Large intestine (tissue), 3 donors: ENCODE results near the gene GAL3ST2. TPM values are rescaled to one million over a fixed set of nuclear protein-coding genes. Genes with fewer than 3 reads are reported as not detected.
"Not testable (repeated sequence)": the region's sequence is repeated elsewhere in the genome, so short reads cannot be mapped to it uniquely, and the experiment has no call there.

Experiments
- DNase-seq, 2 donors: peaks; one replicate each; pipeline versions ENCODE4 v3.0.0 to v3.0.0-alpha.2; 2013
- H3K27ac ChIP-seq: one replicate; pipeline ENCODE4 v1.5.1; 2013; ENCODE audit warnings: low read length
- H3K27me3 ChIP-seq: 2 replicates; pipeline ENCODE4 v1.6.1; 2013; ENCODE audit warnings: low read length; ENCODE audit not compliant: control insufficient read depth, insufficient read depth
- H3K36me3 ChIP-seq: 2 replicates; pipeline ENCODE4 v1.6.1; 2013; ENCODE audit warnings: low read length; ENCODE audit not compliant: control insufficient read depth, insufficient read depth
- H3K4me1 ChIP-seq: one replicate; pipeline ENCODE4 v1.6.1; 2013; ENCODE audit warnings: low read length; ENCODE audit not compliant: control insufficient read depth, insufficient read depth
- H3K4me3 ChIP-seq: one replicate; pipeline ENCODE4 v1.5.1; 2013; ENCODE audit warnings: low read length
- H3K9me3 ChIP-seq: one replicate; pipeline ENCODE4 v1.6.1; 2013; ENCODE audit warnings: mild to moderate bottlenecking, low read depth, low read length, moderate library complexity; ENCODE audit not compliant: control insufficient read depth
- WGBS: methylation state at CpG from one replicate; pipeline ENCODE4 v1.1.5; 2013; ENCODE audit warnings: low lambda C conversion rate; ENCODE audit not compliant: insufficient coverage; 5-methylcytosine and 5-hydroxymethylcytosine counted together
- polyA plus RNA-seq: library from polyadenylated mRNA; unstranded; fragments of 120-200 nt; gene quantifications from one replicate; pipeline ENCODE4 v1.2.1, GENCODE V29; 2013

Gene GAL3ST2
- polyA plus RNA-seq, 1 donor: 0.31 TPM

DNA sequence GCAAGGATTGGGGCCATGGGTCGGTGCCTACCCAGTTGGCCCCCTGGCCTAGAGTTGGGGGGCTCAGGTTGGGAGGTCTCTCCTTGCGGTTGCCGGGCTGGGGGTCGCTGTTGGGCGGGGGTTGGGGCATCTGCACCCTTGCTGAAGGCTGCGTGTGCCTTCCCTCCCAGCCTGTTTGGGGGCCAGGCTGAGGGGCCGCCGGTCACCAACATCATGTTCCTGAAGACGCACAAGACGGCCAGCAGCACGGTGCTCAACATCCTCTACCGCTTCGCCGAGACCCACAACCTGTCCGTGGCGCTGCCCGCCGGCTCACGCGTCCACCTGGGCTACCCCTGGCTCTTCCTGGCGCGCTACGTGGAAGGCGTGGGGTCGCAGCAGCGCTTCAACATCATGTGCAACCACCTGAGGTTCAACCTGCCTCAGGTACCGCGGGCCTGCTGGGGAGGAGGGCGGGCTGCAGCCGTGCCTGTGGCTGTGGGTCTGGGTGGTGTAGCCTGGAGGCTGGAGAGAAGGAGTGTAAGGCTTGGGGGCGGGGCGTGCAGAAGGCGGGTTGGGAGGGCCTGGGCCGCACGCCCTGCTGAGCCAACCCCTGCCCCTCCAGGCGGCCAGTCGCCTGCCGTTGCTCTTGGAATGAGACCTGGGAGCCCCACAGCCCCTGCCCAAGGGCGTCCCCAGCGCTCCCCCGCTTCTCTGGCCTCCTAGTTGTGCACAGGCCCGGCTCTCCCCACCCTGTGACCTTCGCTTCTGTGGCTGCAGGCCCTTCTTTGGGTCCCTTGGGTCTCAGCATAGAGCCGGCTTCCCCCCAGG is 25.2 kb downstream of the GAL3ST2 start:
- Histone ChIP-seq H3K4me1 (no peaks in the 10 kb centered on the region), H3K36me3 (no peaks in the 10 kb centered on the region), H3K27me3 (peaks cover 26% of the 10 kb centered on the region), H3K27ac (no peak overlapping the region), H3K9me3 (peaks cover 4% of the 10 kb centered on the region), H3K4me3 (no peak overlapping the region)
- no CpG with 5 or more reads among the region's 44 CpGs for WGBS
- no peak for DNase-seq

DNA sequence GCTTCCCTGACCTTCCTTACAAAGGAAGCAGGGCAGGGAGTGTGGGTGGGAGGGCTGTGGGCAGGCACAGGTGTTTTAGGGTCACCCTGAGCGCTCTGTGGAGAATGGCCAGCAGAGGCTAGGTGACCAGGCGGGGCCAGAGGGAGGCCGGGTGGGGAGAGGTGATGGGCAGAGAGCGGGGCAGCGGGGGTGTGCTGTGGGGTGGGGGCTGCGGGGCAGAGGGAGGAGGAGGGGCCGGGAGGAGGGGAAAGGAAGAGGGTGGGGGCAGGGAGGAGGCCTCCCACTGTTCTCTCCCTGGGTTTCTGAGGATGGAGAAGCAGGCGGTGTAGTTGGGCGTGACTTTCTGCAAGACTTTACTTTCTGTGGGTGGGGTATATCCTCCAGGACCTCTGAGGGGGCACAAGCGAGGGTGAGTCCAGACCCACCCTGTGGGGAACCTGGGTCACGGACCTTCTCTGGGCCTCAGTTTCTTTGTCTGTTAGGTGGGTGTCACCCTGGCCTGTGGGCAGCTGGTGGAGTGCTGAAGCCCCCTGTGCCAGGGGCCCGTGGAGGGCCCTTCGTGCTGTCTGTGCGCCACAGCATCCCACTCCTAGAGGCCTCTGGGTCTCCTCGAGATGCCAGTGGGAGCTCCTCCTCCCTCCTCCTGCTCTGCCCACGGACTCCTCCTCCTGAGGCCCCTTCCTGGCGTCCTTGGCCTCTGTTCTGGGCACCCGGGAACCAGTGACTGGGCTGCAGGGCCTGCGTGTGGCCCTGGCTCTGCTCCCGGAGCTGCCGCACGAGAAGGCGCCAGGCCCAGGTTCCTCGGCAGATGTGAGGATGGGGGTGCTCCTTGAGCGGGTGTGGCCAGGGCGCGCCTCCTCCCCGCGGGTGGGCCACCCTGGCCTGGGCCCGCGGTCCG is 26.0 kb downstream of the GAL3ST2 start:
- H3K9me3 ChIP-seq: peaks cover 4% of the 10 kb centered on the region
- no CpG with 5 or more reads among the region's 32 CpGs for WGBS
- no peak for DNase-seq

DNA sequence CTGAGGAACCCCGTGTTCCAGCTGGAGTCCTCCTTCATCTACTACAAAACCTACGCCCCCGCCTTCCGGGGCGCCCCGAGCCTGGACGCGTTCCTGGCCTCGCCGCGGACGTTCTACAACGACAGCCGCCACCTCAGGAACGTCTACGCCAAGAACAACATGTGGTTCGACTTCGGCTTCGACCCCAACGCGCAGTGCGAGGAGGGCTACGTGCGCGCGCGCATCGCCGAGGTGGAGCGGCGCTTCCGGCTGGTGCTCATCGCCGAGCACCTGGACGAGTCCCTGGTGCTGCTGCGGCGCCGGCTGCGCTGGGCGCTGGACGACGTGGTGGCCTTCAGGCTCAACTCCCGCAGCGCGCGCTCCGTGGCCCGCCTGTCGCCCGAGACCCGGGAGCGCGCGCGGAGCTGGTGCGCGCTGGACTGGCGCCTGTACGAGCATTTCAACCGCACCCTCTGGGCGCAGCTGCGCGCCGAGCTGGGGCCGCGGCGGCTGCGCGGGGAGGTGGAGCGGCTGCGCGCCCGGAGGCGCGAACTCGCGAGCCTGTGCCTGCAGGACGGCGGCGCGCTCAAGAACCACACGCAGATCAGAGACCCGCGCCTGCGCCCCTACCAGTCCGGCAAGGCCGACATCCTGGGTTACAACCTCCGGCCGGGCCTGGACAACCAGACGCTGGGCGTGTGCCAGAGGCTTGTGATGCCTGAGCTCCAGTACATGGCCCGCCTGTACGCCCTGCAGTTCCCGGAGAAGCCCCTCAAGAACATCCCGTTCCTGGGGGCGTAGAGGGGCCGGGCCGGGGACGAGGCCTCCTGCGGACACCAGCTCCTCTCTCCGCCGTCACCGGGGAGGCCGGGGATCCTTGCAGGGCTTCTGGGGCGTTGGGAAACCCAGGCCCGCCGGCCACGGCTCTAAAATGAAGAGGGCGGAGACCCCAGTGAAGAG is 27.0 kb downstream of the GAL3ST2 start:
- Histone ChIP-seq H3K4me1 (no peaks in the 10 kb centered on the region), H3K9me3 (peaks cover 4% of the 10 kb centered on the region), H3K4me3 (peak overlapping the region; percentile 10), H3K27ac (no peak overlapping the region), H3K27me3 (peaks cover 26% of the 10 kb centered on the region), H3K36me3 (no peaks in the 10 kb centered on the region)
- peak; percentile 20 to 61 for DNase-seq
- no CpG with 5 or more reads among the region's 109 CpGs for WGBS

More for the DNA sequence above, 26.0 kb downstream of the GAL3ST2 start:
- Histone ChIP-seq H3K27ac (no peak overlapping the region), H3K4me3 (no peak overlapping the region), H3K36me3 (no peaks in the 10 kb centered on the region), H3K4me1 (no peaks in the 10 kb centered on the region), H3K27me3 (peaks cover 26% of the 10 kb centered on the region)

DNA sequence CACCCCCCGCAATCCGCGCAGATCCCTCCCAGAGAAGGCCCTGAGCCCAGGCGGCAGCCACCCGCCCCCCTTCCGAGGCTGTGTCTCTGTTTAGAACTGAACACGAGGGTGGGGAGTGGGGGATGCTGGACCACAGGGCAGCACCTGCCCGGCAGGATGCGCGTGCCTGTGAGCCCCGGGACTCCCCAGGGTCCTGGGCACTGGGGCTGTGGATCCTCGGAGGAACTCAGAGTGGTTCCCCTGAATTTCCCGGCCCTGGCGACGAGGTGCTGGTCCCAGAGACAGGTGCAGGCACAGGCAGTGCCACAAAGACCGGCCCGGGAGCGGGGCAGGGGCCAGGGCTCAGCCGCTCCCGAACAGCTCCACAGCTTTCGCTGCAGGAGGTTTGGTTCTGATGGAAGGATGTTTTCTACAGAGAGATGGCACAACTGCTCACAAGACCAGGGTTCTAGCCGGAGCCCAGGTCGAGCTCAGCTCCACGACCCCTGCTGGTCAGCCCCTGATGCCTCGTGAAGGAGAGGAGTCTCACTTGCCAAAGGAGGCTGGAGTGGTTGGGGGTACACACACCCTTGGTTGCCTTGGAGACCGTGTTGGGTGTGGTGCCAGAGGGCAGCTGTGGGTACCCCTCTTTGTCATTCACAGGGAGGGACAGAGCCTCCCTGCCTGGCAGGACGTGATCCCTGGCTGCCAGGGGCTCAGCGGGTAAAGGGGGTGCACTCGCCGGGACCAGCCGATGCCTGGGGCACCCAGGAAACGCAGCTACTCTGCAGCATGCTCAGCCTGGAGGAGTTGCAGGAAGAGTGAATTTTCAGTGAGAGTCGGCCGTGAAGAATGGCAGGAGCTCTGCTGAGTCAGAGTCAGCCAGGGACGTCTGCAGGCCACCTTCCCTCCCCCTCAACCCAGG is 28.0 kb downstream of the GAL3ST2 start:
- no peak for DNase-seq
- Histone ChIP-seq H3K27ac (no peak overlapping the region), H3K27me3 (peaks cover 26% of the 10 kb centered on the region), H3K4me1 (peaks cover 6% of the 10 kb centered on the region), H3K36me3 (no peaks in the 10 kb centered on the region), H3K9me3 (peaks cover 4% of the 10 kb centered on the region), H3K4me3 (no peak overlapping the region)
- no CpG with 5 or more reads among the region's 35 CpGs for WGBS

DNA sequence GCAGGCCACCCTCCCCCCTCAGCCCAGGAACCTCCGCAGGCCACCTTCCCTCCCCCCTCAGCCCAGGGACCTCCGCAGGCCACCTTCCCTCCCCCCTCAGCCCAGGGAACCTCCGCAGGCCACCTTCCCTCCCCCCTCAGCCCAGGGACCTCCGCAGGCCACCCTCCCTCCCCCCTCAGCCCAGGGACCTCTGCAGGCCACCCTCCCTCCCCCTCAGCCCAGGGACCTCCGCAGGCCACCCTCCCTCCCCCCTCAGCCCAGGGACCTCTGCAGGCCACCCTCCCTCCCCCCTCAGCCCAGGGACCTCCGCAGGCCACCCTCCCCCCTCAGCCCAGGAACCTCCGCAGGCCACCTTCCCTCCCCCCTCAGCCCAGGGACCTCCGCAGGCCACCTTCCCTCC is 29.6 kb downstream of the GAL3ST2 start:
- not testable (repeated sequence) for H3K9me3 ChIP-seq, H3K27ac ChIP-seq, H3K4me1 ChIP-seq, H3K4me3 ChIP-seq, H3K36me3 ChIP-seq, DNase-seq
- no CpG with 5 or more reads among the region's 8 CpGs for WGBS
- peaks cover 26% of the 10 kb centered on the region for H3K27me3 ChIP-seq

DNA sequence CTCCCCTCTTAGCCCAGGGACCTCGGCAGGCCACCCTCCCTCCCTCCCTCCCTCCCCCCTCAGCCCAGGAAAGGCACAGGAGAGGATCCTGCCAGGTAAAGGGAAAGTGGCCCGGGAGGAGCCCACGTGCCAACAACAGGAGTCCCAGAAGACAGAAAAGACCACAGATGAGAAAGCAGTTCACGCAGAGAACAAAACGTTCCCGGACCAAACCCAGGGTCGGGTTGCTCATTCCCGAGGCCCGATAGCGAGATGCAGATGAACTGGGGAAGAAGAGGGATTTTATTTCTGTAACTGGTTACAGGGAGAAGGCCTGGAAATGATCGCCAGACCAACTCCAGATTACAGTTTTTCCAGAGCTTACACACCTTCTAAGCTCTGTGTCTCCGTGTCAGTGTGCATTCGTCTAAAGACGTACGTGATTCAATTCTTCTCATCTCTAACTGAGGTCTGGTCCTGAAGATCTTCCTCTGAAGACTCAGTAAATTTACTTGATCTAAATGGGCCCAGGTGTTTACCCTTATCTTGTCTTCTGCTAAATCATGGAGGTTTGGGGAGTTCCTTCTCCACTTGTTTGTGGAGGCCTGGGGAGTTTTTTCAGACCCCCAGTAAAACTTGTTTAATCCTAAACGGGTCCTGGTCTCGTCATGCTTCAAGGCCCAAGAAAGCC is 31.6 kb downstream of the GAL3ST2 start:
- DNase-seq: no peak
- Histone ChIP-seq H3K27me3 (peaks cover 16% of the 10 kb centered on the region), H3K4me3 (no peak overlapping the region), H3K36me3 (no peaks in the 10 kb centered on the region), H3K4me1 (peaks cover 8% of the 10 kb centered on the region), H3K9me3 (peaks cover 4% of the 10 kb centered on the region), H3K27ac (no peak overlapping the region)
- WGBS: no CpG with 5 or more reads among the region's 17 CpGs

DNA sequence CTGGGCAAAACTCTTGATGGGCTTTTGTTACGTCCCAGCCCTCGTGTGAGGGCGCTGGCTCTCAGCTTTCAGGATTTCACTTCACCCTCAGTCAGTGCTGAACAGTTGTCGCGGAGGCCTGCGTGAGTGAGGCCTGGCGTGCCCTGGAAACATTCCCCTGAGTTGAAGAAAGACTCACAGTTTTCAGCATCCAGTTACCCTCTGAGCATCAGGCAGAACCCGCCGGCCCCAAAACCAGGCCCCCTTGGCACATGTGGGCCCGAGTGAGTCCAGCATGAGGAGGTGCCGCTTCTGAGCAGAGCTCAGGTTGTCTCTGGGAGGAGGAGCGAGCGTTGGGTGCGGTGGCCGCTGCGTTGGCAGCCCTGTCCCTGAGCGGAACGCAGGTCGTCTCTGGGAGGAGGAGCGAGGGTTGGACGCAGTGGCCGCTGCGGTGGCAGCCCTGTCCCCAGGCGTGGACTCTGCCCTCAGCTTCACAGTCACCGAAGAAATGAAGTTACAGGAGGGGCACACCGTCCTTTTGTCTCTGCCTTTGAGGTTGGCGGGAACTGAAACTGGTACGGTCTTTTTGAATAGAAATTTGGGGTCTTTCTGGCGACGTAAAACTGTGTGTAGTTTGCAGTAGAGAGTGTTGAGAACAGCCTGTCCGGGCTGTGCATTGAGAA is 32.2 kb downstream of the GAL3ST2 start, which contains the start of gene NEU4:
Gene NEU4, plus strand, starts transcription at position 473 of the 662 bp plus-strand sequence. CDS start 5,292 bp downstream, outside the sequence.
- peaks cover 11% of the 10 kb centered on the region for H3K27me3 ChIP-seq
- no peaks in the 10 kb centered on the region for H3K36me3 ChIP-seq
- no peak within 1 kb of the TSS for H3K4me3 ChIP-seq
- WGBS: 89% methylated on average over 5 of the region's 31 CpGs
- H3K27ac ChIP-seq: no peak within 1 kb of the TSS
- peaks cover 8% of the 10 kb centered on the region for H3K4me1 ChIP-seq
- peaks cover 4% of the 10 kb centered on the region for H3K9me3 ChIP-seq
- peak in 1 of 2 donors; percentile 55 for DNase-seq

DNA sequence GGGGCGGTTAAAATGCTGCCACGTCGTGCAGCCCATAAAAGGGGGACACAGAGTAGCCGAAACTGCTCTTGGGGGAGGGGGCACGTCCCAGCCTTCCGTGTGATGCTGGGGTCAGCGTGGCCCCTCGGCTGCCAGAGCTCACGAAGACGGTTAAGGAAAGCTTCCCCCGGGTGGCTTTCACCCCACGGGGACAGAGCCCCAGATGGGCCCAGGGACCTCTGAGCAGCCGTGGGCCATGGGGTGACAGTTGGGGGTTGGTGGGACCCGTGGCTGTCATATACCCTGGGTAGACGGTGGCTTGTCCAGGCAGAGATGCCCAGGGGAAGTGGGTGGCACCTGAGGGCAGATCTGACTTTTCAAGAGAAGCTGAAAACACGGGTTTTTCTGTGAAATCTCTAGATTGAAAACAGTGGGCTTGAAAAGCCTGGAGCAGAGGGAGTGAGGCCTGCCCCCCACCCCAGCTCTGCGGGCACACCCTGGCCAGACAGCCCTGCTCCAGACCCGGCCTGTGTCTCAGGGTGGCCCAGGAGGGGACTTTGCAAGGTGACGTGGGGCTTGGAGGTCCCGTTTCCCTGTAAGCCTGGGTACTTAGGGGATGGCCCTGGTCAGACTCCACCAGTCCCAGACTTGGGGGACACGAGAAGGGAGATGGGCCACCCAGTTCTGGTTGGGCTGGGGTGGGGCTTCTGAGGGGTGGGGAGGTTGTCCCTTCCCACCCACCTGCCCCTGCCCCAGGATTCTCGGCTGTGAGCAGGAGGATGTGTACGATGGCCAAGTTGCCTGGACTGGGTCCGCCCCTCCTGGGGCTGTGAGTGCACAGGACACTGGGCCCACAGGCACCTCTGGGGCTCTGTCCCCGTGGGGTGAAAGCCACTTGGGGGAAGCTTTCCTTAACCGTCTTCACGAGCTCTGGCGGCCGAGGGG is 33.0 kb downstream of the GAL3ST2 start:
- H3K4me3 ChIP-seq: no peak overlapping the region
- no peak overlapping the region for H3K27ac ChIP-seq
- no peaks in the 10 kb centered on the region for H3K36me3 ChIP-seq
- H3K9me3 ChIP-seq: no peaks in the 10 kb centered on the region
- DNase-seq: no peak
- no CpG with 5 or more reads among the region's 29 CpGs for WGBS
- peaks cover 8% of the 10 kb centered on the region for H3K4me1 ChIP-seq
- peaks cover 3% of the 10 kb centered on the region for H3K27me3 ChIP-seq
